Caco-2 (cell line): ENCODE data around the gene ZNF331. TPM values are rescaled to one million over a fixed set of nuclear protein-coding genes. Genes with fewer than 3 reads are reported as not detected.

Source experiments
- BruUV-seq: library from RNA; stranded (reverse); fragments of 400-500 nt; replicated peaks from 2 replicates; lab custom pipeline; 2021; lab: Mats Ljungman, UMichigan
- CTCF ChIA-PET: fragments of 300-600 bp; sonication (Branson Sonifier 250); formaldehyde crosslinking; loops from one replicate; lab custom pipeline; 2022; ENCODE audit warnings: antibody characterized with exemption; lab: Charles Lee
- POLR2A ChIA-PET: fragments of 300-600 bp; sonication (Branson Sonifier 250); formaldehyde crosslinking; loops from one replicate; lab custom pipeline; 2022; ENCODE audit warnings: antibody characterized with exemption; lab: Charles Lee
- DNase-seq, 2 experiments: peaks; one replicate each; pipeline versions ENCODE4 v3.0.0 to v3.0.0-alpha.2; 2020 to 2022
- H3K27me3 ChIP-seq: replicated peaks from 2 replicates; pipeline ENCODE4 v1.6.0; 2011; ENCODE audit warnings: low read length; ENCODE audit not compliant: control insufficient read depth, insufficient read depth
- H3K36me3 ChIP-seq: 2 replicates; pipeline ENCODE4 v1.5.1; 2011; ENCODE audit warnings: low read length; ENCODE audit not compliant: control insufficient read depth, insufficient read depth
- H3K4me1 ChIP-seq: fragments of 250-450 bp; sonication (Bioruptor Pico); 2 replicates; pipeline ENCODE4 v1.5.1; 2020; ENCODE audit warnings: mild to moderate bottlenecking
- H3K4me3 ChIP-seq: 2 replicates; pipeline ENCODE4 v1.5.1; 2011; ENCODE audit warnings: low read depth, mild to moderate bottlenecking, control low read depth, low read length
- H3K9me3 ChIP-seq: fragments of 250-450 bp; sonication (Bioruptor Pico); 2 replicates; pipeline ENCODE4 v1.5.1; 2020; ENCODE audit warnings: mild to moderate bottlenecking, moderate library complexity
- H3K27ac Mint-ChIP-seq: one replicate; pipeline ENCODE4 v1.8.0; 2022; ENCODE audit warnings: mixed read lengths; ENCODE audit not compliant: unreplicated experiment
- H3K27me3 Mint-ChIP-seq: one replicate; pipeline ENCODE4 v1.8.0; 2022; ENCODE audit warnings: mixed read lengths; ENCODE audit not compliant: insufficient read depth, unreplicated experiment
- H3K36me3 Mint-ChIP-seq: one replicate; pipeline ENCODE4 v1.8.0; 2022; ENCODE audit warnings: mild to moderate bottlenecking, mixed read lengths; ENCODE audit not compliant: insufficient read depth, unreplicated experiment
- H3K4me1 Mint-ChIP-seq: one replicate; pipeline ENCODE4 v1.8.0; 2022; ENCODE audit warnings: low read depth, mixed read lengths; ENCODE audit not compliant: unreplicated experiment
- H3K4me3 Mint-ChIP-seq: one replicate; pipeline ENCODE4 v1.8.0; 2022; ENCODE audit warnings: mild to moderate bottlenecking, moderate library complexity, mixed read lengths; ENCODE audit not compliant: unreplicated experiment
- H3K9me3 Mint-ChIP-seq: one replicate; pipeline ENCODE4 v1.8.0; 2022; ENCODE audit warnings: mixed read lengths; ENCODE audit not compliant: unreplicated experiment
- CTCF ChIP-seq, 2 experiments: fragments of 200-600 bp in 1 of 2; IDR thresholded peaks; 1 replicate in 1 of 2; 2 replicates in 1 of 2; pipeline versions ENCODE4 v1.5.1 to v1.8.0; 2011 to 2022; ENCODE audit warnings: antibody characterized with exemption in 1 of 2, control low read depth in 1 of 2, inconsistent platforms in 1 of 2, low read depth in 1 of 2, low read length in 1 of 2, mild to moderate bottlenecking in 1 of 2, moderate library complexity in 1 of 2; ENCODE audit not compliant: insufficient read depth in 1 of 2, severe bottlenecking in 1 of 2, unreplicated experiment in 1 of 2
- intact Hi-C: fragments of 100-400 bp; cut with micrococcal nuclease; formaldehyde crosslinking; loops from one replicate; pipeline ENCODE4 v1.10.0; 2022; ENCODE audit not compliant: unreplicated experiment
- total RNA-seq: library from RNA; stranded (reverse); gene quantifications from 2 replicates; pipeline ENCODE4 v1.2.3, GENCODE V29; 2022

Gene ZNF331
- total RNA-seq, 1 experiment from 2014 or later, result 42.2 TPM

- Mint-ChIP-seq H3K4me3 (no peak overlapping the region), H3K9me3 (no peaks in the 10 kb centered on the region), H3K36me3 (peaks cover 68% of the 10 kb centered on the region), H3K4me1 (peaks cover 6% of the 10 kb centered on the region), H3K27ac (peak overlapping the region; percentile 3), H3K27me3 (no peaks in the 10 kb centered on the region)
- TF ChIP-seq CTCF (IDR thresholded peaks at IDR 0.05; ENCODE audit: insufficient read depth in 1 of 2, low read depth in 1 of 2, low read length in 1 of 2, severe bottlenecking in 1 of 2, unreplicated experiment in 1 of 2), result no peak
- Histone ChIP-seq H3K36me3 (no peaks in the 10 kb centered on the region; the same call in 1 of the 2 replicates), H3K4me1 (no peaks in the 10 kb centered on the region), H3K27me3 (no peaks in the 10 kb centered on the region), H3K4me3 (no peak overlapping the region), H3K9me3 (no peaks in the 10 kb centered on the region)
- ChIA-PET CTCF (no interaction called here), POLR2A (no interaction called here)
- no TSS peak for BruUV-seq
- intact Hi-C loops, result no loop called here
- DNase-seq, result no peak
Observed at GRCh38 chr19:53546758-53547513, 9.0 kb downstream of the ZNF331 start.

DNA sequence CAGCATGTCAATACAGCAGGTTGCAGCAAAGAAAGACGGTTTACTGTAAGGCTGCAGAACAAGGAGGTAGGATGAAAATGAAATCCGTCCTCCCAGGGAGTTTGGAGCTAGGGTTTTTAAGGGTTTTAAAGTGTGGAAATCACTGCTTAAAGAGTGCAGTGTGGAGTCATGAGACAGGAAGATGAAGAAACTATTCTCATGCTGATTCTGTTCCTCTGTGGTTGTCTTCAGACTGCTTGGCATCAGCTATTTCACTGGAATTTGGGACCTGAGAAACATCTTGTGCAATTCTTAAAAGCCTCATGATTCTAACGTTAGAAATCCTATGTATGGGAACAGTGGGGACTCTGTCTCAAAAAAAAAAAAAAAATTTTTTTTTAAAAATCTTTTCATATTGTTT lies 11.4 kb downstream of the ZNF331 start:
- Mint-ChIP-seq H3K4me1 (peaks cover 11% of the 10 kb centered on the region), H3K27ac (no peak overlapping the region), H3K27me3 (no peaks in the 10 kb centered on the region), H3K4me3 (no peak overlapping the region), H3K36me3 (peaks cover 55% of the 10 kb centered on the region), H3K9me3 (no peaks in the 10 kb centered on the region)
- intact Hi-C loops, result no loop called here
- DNase-seq, result no peak
- Histone ChIP-seq H3K9me3 (no peaks in the 10 kb centered on the region), H3K4me3 (no peak overlapping the region), H3K36me3 (no peaks in the 10 kb centered on the region; the same call in 1 of the 2 replicates), H3K27me3 (no peaks in the 10 kb centered on the region), H3K4me1 (no peaks in the 10 kb centered on the region)
- POLR2A ChIA-PET, result no interaction called here
- CTCF ChIA-PET, result no interaction called here
- TF ChIP-seq CTCF (IDR thresholded peaks at IDR 0.05; ENCODE audit: insufficient read depth in 1 of 2, low read depth in 1 of 2, low read length in 1 of 2, severe bottlenecking in 1 of 2, unreplicated experiment in 1 of 2), result no peak
- BruUV-seq, result no TSS peak

- POLR2A ChIA-PET, result no interaction called here
- Mint-ChIP-seq H3K27me3 (no peaks in the 10 kb centered on the region), H3K4me1 (peaks cover 5% of the 10 kb centered on the region), H3K9me3 (no peaks in the 10 kb centered on the region), H3K4me3 (no peak overlapping the region), H3K36me3 (peaks cover 50% of the 10 kb centered on the region), H3K27ac (no peak overlapping the region)
- Histone ChIP-seq H3K4me3 (no peak overlapping the region), H3K4me1 (no peaks in the 10 kb centered on the region), H3K27me3 (no peaks in the 10 kb centered on the region), H3K36me3 (no peaks in the 10 kb centered on the region), H3K9me3 (no peaks in the 10 kb centered on the region)
- BruUV-seq, result no TSS peak
- no peak for DNase-seq
- CTCF ChIA-PET, result no interaction called here
- intact Hi-C loops, result no loop called here
- TF ChIP-seq CTCF (IDR thresholded peaks at IDR 0.05; ENCODE audit: insufficient read depth in 1 of 2, low read depth in 1 of 2, low read length in 1 of 2, severe bottlenecking in 1 of 2, unreplicated experiment in 1 of 2), result no peak
Observed at GRCh38 chr19:53552001-53552721, 14.2 kb downstream of the ZNF331 start.
